Duodenal mucosa (tissue), 2 donors: Measurements from ENCODE around the gene CPO.
A peak's percentile ranks its signal among the peaks of the same experiment; 100 is the strongest.

Experiments used
- H3K27ac ChIP-seq: one replicate; pipeline ENCODE4 v1.7.0; 2013; ENCODE audit warnings: low read depth, low read length
- H3K27me3 ChIP-seq, 2 donors: one replicate each; pipeline ENCODE4 v1.7.0; 2013; ENCODE audit warnings: low read length in 2 of 2, control low read depth in 1 of 2; ENCODE audit not compliant: insufficient read depth in 2 of 2, control insufficient read depth in 1 of 2
- H3K36me3 ChIP-seq, 2 donors: one replicate each; pipeline ENCODE4 v1.7.0; 2013; ENCODE audit warnings: low read length in 2 of 2, control low read depth in 1 of 2; ENCODE audit not compliant: insufficient read depth in 2 of 2, control insufficient read depth in 1 of 2
- H3K4me1 ChIP-seq, 2 donors: one replicate each; pipeline ENCODE4 v1.7.0; 2013; ENCODE audit warnings: low read length in 2 of 2, control low read depth in 1 of 2; ENCODE audit not compliant: insufficient read depth in 2 of 2, control insufficient read depth in 1 of 2
- H3K4me3 ChIP-seq, 2 donors: one replicate each; pipeline ENCODE4 v1.7.0; 2013; ENCODE audit warnings: low read length in 2 of 2, low read depth in 1 of 2
- H3K9ac ChIP-seq, 2 donors: one replicate each; pipeline ENCODE4 v1.7.0; 2013; ENCODE audit warnings: low read length in 2 of 2, low read depth in 1 of 2
- H3K9me3 ChIP-seq, 2 donors: one replicate each; pipeline ENCODE4 v1.7.0; 2013; ENCODE audit warnings: low read length in 2 of 2, control low read depth in 1 of 2; ENCODE audit not compliant: control insufficient read depth in 1 of 2

The CPO gene

GRCh38 chr2:206983161-206983859 lies 44.0 kb downstream of the CPO start:
- H3K9ac ChIP-seq: no peak overlapping the region
- H3K9me3 ChIP-seq: no peaks in the 10 kb centered on the region
- no peaks in the 10 kb centered on the region for H3K27me3 ChIP-seq
- no peaks in the 10 kb centered on the region for H3K36me3 ChIP-seq
- H3K4me3 ChIP-seq: no peak overlapping the region
- peaks cover 0 to 9% of the 10 kb centered on the region in 2 donors for H3K4me1 ChIP-seq
- no peak overlapping the region for H3K27ac ChIP-seq

DNA sequence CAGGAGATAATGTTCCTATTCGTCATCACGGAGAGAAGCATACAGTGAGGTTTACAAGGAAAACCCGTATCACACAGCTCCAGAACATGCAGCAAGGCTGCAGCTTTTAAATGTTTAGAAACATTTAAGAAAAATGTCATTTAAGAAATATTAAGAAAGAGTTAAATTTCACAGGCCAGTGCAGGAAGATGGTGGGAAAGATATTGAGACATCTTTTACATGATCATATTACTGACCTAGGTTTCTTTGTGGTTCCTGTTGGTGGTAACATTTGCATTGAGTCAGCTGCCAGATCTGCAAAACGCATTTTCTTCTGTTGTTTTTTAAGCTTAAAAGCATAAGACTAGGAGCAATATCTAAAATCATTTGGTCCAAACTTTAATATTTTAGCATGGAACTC lies 44.9 kb downstream of the CPO start:
- H3K4me3 ChIP-seq: no peak overlapping the region
- H3K4me1 ChIP-seq: peaks cover 0 to 9% of the 10 kb centered on the region in 2 donors
- H3K27ac ChIP-seq: no peak overlapping the region
- no peaks in the 10 kb centered on the region for H3K36me3 ChIP-seq
- no peak overlapping the region for H3K9ac ChIP-seq
- no peaks in the 10 kb centered on the region for H3K27me3 ChIP-seq
- H3K9me3 ChIP-seq: no peaks in the 10 kb centered on the region

DNA sequence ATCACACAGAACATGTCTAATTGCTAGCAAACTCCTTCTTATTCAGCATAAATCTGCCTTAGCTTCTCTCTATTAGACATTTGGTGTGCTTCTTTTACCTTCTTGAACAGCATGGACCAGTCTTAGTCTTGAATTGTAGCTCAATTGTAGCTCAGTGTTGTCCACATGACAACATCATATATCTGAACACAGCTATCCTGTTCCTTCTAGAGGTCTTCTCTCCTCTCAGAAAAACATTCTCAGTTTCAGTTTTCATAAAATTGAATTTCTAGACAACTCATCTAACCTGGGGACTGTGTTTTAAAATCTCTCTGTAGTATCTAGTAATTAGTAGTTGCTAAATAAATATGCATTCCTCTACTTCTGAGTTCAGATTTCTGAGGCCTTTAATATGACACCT lies 47.6 kb downstream of the CPO start:
- Histone ChIP-seq H3K4me1 (peaks cover 0 to 9% of the 10 kb centered on the region in 2 donors), H3K9me3 (no peaks in the 10 kb centered on the region), H3K27ac (no peak overlapping the region), H3K36me3 (no peaks in the 10 kb centered on the region), H3K4me3 (no peak overlapping the region), H3K27me3 (no peaks in the 10 kb centered on the region), H3K9ac (no peak overlapping the region)

GRCh38 chr2:206987810-206988209 lies 48.5 kb downstream of the CPO start:
- Histone ChIP-seq H3K4me3 (no peak overlapping the region), H3K4me1 (peaks cover 0 to 4% of the 10 kb centered on the region in 2 donors), H3K27me3 (no peaks in the 10 kb centered on the region), H3K27ac (no peak overlapping the region), H3K9ac (no peak overlapping the region), H3K36me3 (no peaks in the 10 kb centered on the region), H3K9me3 (no peaks in the 10 kb centered on the region)

GRCh38 chr2:206988884-206989283 lies 49.6 kb downstream of the CPO start:
- Histone ChIP-seq H3K4me3 (peak overlapping the region in 1 of 2 donors; percentile 19), H3K27ac (no peak overlapping the region), H3K4me1 (no peaks in the 10 kb centered on the region), H3K36me3 (no peaks in the 10 kb centered on the region), H3K9me3 (no peaks in the 10 kb centered on the region), H3K27me3 (no peaks in the 10 kb centered on the region), H3K9ac (peak overlapping the region in 1 of 2 donors; percentile 9)

GRCh38 chr2:206989311-206989710 lies 50.0 kb downstream of the CPO start:
- H3K27me3 ChIP-seq: no peaks in the 10 kb centered on the region
- no peaks in the 10 kb centered on the region for H3K36me3 ChIP-seq
- H3K9ac ChIP-seq: peak overlapping the region in 1 of 2 donors; percentile 9
- H3K9me3 ChIP-seq: no peaks in the 10 kb centered on the region
- no peaks in the 10 kb centered on the region for H3K4me1 ChIP-seq
- no peak overlapping the region for H3K27ac ChIP-seq
- peak overlapping the region in 1 of 2 donors; percentile 19 for H3K4me3 ChIP-seq

DNA sequence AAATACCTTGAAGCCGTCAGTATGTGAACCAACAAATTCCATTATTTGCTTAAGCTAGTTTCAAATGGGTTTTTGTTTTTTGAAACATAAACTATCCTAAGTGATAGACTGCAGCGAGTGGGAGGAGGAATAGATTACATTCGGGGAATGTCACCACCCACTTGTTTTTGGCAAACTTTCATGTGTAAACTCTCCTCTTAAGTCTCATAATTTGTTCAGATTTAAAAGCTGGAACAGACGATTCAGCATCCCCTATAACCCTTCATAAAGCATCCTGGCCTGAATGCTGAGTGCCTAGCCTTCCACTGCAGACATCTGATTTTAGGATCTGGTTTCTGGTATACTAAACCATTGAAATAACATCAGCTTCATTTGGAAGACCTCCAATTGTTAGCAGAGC lies 51.0 kb downstream of the CPO start:
- H3K27me3 ChIP-seq: no peaks in the 10 kb centered on the region
- no peaks in the 10 kb centered on the region for H3K9me3 ChIP-seq
- no peaks in the 10 kb centered on the region for H3K4me1 ChIP-seq
- H3K9ac ChIP-seq: no peak overlapping the region
- no peak overlapping the region for H3K27ac ChIP-seq
- H3K36me3 ChIP-seq: no peaks in the 10 kb centered on the region
- H3K4me3 ChIP-seq: no peak overlapping the region

GRCh38 chr2:206991070-206991469 lies 51.8 kb downstream of the CPO start:
- H3K36me3 ChIP-seq: no peaks in the 10 kb centered on the region
- no peak overlapping the region for H3K27ac ChIP-seq

GRCh38 chr2:206993396-206993911 lies 54.1 kb downstream of the CPO start:
- Histone ChIP-seq H3K36me3 (no peaks in the 10 kb centered on the region), H3K27me3 (no peaks in the 10 kb centered on the region), H3K4me3 (no peak overlapping the region), H3K4me1 (no peaks in the 10 kb centered on the region), H3K9ac (no peak overlapping the region), H3K27ac (no peak overlapping the region), H3K9me3 (no peaks in the 10 kb centered on the region)

More at GRCh38 chr2:206991070-206991469, 51.8 kb downstream of the CPO start:
- Histone ChIP-seq H3K4me3 (no peak overlapping the region), H3K9me3 (no peaks in the 10 kb centered on the region), H3K4me1 (no peaks in the 10 kb centered on the region), H3K27me3 (no peaks in the 10 kb centered on the region), H3K9ac (no peak overlapping the region)

DNA sequence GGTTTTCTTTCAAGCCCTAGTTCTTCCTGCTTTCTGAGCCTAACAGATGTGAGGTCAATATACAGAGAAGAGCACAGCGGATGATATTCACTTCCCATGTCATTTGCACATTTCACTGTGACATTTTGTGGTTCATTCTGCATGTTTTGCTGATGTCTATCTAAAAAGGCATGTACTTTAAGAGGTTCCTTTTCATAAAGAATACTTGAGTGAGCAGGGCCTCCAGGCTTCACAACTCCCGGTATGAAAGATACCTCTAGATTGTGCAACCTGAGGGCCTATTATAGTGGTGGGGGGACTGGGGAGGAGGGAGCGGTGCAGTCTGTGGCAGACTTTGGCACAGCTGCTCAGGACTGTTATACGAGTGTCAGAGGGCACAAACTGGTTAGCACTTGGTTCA lies 54.6 kb downstream of the CPO start:
- H3K36me3 ChIP-seq: no peaks in the 10 kb centered on the region
- H3K27ac ChIP-seq: no peak overlapping the region
- no peak overlapping the region for H3K9ac ChIP-seq
- no peaks in the 10 kb centered on the region for H3K9me3 ChIP-seq
- no peaks in the 10 kb centered on the region for H3K4me1 ChIP-seq
- H3K27me3 ChIP-seq: no peaks in the 10 kb centered on the region
- H3K4me3 ChIP-seq: no peak overlapping the region
